Mucosa of gallbladder (tissue), 1 donor: ENCODE data around the gene NUP133. TPM values are rescaled to one million over a fixed set of nuclear protein-coding genes. Genes with fewer than 3 reads are reported as not detected.
"Not testable (repeated sequence)": the region's sequence is repeated elsewhere in the genome, so short reads cannot be mapped to it uniquely, and the experiment has no call there.

Experiments
- DNase-seq: peaks from one replicate; pipeline ENCODE4 v3.0.0-alpha.2; 2020; ENCODE audit warnings: low spot score
- total RNA-seq: library from RNA; stranded (reverse); gene quantifications from one replicate; pipeline ENCODE4 v1.2.1, GENCODE V29; 2021
- donor health status: DM: no; HTN: no; CAD: no.

The NUP133 gene
- total RNA-seq, result 30.3 TPM

DNA sequence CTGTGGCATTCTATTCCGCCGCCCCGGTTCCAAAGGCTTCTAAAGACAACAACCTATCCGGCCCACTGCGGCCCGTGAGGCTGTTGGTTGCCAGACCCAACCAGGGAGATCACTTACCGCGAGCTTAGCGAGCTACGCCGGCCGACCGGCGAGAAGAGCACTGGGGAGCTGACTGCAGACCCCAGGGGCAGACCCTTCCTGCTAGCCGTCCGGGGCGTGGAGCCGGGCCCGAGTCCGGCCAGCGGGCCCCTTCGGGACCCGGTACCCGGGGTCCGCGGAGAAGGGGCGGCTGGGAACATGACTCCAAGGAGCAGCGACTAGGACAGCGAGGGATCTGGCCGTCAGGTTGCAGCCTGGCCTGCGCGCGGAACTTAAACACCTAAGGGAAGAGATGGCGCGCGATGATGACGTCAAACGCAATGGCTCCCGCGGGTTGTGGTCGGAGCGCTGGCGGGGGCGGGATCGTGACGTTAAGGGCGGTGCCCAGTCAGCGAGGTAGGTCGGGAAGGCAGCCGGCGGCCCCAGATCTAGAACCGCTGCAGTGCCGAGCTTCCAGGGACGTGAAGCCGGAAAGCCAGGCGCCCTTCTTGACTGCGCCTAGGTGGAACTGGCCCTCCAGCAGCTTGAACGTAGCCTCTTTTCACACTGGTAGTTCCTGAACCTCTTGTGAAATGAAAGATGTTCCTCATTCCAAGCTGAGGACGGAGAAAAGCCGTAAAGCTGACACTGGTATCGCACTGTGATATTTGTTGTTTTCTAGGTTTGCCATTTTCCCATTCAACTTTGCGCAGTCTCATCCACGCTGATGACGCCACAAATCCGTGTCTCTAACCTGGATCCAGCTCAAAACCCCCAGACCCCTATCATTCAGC is at the start of gene NUP133:
NUP133 (minus strand) TSS at position 391 of the 872 bp plus-strand sequence; CDS start at position 299, 92 bp downstream.
- peak; percentile 99 for DNase-seq

DNA sequence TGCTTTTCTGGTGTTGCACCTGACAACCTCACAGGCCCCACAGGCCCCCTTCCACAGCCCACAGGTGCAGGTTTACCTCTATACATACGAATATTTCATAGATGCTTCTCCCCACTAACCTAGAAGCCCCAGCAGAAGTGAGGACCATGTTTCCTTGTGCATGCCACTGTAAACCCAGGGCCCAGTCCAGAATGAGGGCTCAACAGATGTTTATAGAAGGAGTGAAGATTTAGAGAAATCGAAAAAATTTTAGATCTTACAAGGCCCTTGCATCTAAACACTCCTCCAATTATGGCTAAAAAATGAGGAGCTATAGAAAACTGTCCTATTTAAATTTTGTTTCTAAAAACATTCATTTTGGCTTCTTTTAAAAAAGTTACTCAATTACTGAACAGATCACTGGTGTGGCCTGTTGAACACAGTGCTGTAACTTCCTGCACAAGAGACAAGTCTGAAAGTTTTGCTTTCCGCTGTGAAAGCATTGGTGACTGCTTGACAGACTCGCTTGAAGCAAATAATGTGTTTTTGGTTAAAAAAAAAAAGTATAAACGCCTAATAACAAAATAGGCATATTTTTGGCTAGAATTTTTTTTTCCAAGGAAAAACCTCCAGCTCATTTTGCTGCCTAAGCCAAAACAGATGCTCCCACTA is 49.2 kb upstream of the NUP133 start:
- DNase-seq, result no peak

DNA sequence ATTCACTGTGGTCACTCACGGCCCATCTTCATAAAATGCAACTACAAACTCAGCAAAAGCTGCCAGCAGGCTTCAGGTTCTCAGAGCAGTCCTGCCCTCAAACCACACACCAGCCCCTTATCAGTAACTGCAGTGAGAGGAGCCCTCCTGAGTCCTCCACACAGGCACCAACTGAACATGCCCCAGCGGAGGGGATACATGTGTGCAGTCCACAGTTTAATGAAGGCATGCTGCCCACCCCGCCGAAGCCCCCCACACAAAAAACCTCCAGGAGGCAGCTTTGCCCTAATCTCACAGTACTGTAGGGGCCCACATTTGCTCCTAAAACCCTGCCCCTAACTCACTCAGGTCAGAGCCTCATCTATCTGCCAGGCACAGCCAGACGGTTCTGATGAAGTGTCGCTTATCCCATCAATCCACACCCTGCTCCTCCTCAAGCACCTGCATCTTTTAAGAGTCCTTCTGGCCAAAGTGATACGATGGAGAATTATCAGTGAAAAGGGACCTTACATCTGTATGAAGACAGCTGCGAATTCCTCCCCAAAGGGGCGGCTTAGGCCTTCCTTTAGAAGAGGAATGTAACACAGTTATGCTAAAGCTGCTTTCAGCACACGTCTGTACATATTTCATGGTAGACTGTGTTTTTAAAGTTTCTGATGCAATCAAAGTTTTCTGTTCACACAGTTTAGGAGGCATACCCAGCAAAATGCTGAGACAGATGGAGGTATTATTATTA is 46.9 kb upstream of the NUP133 start:
- DNase-seq, result no peak

DNA sequence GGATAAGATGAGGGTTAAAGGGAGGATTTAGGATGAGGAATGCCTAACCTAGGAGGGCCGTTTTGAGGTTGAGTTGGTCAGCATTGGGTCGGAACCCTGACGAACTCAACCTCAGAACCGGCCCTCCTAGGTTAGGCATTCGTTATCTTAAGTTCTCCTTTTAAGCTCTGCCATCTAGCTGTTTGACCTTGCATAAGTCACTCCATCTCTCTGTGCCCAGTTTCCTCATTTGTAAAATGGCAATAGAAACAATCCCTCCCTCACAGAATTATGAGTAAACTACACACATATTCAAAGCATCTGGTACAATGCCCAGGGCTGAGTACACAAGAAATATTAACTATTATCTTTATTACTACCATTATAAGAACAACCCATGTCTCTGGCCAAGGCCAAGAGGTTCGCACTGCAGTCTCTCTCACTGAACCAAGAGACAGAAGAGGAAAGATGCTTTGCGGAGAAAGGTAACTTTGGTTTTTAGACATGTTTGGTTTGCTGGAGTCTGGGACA is 45.5 kb upstream of the NUP133 start:
- DNase-seq, result no peak

DNA sequence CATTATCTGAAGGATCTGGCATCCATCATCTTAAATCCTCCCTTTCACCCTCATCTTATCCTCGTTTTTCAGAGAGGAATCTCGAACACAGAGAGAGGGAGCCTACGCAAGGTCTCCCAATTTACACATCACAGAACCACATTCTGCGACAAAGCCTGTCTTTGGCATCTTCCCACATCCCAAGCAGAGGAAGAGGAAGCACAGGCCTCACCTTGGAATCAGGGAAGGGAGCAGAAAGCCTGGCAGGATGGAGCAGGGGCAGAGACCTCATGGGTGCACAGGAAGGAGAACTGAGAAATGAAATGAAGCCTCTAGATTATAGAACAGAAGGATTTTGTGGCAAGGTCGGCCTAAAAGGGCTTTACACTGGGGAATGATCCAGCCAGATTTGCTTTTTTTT is 44.6 kb upstream of the NUP133 start:
- no peak for DNase-seq

DNA sequence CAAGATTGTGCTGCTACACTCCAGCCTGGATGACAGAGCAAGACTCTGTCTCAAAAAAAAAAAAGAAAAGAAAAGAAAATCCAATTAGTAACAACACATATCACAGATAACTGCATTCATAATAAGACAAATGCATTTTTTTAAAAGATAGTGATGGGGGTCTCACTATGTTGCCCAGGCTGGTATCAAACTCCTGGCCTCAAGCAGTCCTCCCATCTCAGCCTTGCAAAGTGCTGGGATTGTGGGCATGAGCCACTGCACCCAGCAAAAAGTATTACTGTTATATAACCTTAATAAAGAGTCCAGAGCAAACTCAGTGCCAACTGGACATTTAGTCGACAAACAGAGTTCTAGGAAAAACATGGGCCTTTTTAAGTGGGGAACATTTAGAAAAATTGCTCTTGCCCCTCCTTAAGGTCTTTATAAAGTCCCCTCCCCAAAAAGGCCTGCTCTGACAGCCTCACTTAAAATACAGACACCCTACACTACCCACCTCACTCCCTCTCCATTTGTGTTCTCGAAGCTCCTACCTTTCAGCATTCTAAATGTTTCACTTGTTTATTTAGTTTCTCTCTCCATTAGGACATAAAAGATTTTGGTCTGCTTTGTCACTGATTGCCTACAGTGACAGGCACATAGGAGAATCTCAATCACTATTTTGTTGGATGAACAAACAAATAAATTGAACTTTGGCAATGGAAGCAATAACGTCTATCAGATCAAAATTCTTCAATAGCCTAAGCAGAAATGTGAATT is 42.8 kb upstream of the NUP133 start:
- no peak for DNase-seq

DNA sequence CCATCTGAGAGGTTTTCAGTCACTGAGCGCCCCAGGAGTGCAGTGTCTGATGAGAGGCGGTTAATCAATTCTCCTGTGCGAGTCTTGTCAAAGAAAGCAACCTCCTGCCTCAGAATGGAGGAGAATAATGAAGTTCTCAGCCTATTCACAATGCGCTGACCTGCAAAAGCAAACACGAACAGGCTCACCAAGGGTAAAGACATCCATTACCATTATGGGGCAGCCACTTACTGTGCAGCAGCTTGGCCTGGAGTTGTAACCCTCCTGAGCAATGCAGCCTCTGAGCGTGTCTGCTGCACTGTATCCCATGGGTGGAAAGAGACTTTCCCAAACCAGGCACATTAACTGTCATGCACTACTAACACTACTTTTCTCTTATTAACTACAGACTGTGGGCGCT is 39.4 kb upstream of the NUP133 start:
- no peak for DNase-seq

DNA sequence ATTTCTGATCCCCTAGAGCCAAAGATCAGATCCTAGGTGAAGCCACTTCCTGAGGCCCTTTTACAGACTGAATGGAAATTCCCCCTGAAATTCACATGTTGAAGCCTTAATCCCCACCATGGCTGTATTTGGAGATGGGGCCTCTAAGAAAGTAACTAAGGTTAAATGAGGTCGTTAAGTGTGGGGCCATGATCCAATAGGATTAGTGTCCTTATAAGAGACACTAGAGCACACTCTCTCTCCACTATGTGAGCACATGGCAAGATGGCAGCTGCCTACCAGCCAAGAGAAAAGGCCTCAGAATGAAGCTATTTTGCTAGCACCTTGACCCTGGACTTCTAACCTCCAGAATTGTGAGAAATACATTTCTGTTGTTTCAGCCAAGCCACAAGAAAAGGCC is 36.4 kb upstream of the NUP133 start:
- DNase-seq, result no peak

DNA sequence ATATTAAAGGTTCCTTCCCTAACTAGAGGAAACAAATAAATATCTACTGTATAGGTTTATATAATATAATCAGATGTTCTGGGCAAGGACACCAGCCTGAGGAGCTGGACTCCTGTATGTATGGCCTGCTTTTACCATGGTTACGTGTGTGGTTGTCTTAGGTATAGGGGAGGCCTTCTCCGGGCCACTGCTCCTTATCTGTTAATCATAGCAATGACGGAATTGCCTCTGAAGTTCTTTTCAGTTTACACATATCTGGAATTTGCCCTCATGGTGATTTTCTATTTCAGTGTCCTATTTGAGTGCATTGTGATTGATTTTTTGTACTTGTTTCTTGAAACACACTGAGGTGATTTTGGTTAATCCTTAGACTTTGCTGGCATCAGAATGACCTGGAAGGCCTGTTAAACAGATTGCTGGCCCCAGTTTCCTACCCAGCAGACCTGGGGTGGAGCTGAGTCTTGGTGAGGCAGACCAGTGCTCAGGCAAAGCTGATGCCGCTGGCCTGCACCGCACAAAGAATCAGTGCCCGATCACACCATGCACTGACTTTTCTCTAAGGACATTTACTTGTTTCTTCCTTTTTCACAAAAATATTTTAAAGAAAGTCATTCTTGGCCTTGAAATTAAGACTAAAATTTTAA is 31.8 kb upstream of the NUP133 start:
- no peak for DNase-seq

DNA sequence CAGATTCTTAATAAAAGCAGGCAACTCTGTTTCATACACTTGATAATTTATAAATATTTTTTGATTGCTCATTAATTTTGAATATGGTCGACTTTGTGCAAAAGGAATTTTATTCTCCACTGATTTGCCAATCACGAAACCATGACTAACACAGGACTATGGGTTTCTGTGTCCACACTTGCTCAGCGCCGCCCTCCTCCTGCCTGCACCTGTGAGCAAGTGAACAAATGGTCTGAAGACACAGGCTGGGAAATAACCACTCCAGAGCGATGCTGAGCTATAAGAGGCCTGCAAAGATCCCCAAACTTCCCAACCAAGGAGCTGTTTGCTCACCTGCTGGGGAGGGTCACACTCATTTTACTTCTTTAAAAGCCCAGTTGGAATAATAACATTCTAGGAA is 30.8 kb upstream of the NUP133 start:
- no peak for DNase-seq

DNA sequence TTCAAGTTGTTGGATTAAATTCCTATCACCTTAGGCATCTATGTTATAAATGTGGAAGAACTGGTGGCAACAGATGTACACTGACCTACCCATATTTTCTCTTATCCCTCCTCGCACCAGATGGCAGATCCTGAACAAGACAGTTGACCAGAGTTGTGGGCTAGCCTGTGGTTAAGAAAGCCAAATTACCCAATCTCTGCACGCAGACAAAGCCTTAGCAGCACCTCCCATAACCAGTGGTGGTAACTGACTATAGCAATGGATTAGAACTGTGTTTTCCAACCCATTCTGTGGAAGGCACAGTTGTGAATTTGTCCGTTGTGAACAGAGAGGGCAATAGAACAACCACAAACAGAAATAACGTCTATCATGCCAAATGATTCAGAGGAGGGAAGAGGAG is 29.8 kb upstream of the NUP133 start:
- DNase-seq, result no peak

DNA sequence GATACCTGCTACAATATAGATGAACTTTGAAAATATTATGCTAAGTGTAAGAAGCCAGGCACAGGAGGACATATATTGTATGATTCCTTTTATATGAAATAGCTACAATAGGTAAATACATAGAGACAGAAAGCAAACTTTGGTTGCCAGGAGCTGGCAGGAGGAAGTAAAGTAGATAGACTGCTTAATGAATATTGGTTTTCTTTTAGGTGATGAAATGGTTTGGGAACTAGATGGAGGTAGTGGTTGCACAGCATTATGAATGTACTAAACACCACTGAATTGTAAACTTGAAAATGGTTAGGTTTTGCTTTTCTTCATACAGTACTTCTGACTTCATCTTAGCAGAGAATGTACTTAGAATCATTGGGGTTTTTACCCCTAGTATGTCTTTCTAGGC is 28.8 kb upstream of the NUP133 start:
- no peak for DNase-seq

DNA sequence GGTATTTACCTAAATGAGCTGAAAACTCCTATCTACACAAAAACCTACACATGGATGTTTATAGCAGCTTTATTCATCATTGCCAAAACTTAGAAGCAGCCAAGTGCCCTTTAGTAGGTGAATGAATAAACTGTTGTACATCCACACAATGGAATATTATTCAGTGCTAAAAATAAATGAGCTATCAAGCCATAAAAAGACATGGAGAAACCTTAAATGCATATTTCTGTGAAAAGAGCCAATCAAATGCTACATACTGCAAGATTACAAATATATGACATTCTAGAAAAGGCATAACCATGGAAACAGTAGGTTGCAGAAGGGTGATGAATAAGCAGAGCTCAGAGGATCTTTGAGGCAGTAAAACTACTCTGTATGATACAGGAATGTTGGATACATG is 27.1 kb upstream of the NUP133 start:
- DNase-seq, result no peak

DNA sequence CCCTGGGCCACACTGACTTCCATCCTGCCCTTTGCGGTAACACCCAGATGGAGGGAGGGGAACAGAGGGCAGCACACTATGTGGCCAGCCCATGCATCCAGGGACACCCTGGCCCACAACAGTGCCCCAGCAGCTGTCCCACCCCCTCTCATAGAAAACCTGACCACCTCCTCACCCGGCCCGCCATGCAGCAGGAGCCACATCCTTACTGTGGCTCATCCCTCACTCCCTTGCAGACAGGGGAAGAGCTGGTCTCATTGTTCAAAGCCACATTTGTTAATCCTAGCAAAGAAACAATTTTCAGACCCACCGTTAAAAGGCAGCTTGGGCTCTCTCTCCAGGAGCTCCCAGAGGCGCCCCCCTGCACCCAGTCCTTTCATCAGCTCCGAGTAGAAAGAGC is 23.2 kb upstream of the NUP133 start:
- DNase-seq, result no peak

DNA sequence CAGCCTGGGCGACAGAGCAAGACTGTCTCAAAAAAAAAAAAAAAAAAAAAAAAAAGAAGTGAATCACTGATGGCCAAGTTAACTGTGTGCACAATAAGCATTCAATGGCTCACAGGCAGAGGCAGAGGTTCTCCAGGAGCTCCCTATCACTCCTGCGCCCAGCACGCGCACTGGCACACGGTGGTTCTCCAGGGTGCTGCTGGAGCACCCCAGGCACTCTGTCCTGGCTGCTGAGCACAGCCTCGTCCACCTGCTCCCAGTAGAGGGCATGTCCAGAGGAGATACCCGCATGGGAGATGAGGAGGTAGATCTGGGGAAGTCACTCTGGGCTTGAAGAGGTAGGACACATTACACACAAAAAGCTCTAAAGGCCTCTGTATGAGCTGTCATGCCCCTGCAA is 21.5 kb upstream of the NUP133 start:
- DNase-seq, result no peak

DNA sequence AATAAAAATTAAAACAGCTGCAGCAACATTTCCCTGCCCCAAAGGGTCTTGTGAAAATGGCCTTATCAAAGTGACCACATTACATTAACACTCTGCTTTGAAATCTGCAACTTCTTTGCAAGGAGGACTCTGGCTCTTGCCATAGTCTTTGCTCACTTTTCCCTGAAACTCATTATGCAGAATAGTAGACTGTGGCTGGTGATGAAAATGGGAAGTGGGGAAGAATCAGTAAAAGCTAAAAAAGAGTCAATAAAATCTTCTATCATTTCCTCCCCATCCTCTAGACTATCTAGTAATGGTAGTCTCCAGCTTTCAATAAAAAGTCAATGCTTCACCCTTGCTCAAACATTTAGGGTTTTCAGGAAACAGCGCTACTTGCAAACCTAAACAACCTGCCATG is 18.6 kb upstream of the NUP133 start:
- no peak for DNase-seq

DNA sequence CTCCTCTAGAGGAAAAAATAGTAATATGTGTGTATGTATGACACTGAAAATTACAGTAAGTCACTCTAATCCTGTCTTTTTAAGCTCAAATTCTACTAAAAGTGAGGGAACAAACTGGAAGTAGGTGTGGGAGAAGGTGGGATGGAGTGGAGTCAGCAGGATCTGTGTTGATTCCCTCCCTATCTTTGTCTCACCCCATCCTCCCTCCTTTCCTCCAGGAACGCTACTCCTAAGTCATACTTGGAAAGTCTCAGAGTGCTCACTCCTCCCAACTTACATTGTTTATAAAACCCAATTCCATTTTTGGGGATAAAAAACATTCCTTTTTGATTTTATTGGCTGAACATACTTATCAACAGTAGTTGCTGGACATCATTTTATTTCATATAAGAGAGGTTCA is 14.9 kb upstream of the NUP133 start:
- no peak for DNase-seq

DNA sequence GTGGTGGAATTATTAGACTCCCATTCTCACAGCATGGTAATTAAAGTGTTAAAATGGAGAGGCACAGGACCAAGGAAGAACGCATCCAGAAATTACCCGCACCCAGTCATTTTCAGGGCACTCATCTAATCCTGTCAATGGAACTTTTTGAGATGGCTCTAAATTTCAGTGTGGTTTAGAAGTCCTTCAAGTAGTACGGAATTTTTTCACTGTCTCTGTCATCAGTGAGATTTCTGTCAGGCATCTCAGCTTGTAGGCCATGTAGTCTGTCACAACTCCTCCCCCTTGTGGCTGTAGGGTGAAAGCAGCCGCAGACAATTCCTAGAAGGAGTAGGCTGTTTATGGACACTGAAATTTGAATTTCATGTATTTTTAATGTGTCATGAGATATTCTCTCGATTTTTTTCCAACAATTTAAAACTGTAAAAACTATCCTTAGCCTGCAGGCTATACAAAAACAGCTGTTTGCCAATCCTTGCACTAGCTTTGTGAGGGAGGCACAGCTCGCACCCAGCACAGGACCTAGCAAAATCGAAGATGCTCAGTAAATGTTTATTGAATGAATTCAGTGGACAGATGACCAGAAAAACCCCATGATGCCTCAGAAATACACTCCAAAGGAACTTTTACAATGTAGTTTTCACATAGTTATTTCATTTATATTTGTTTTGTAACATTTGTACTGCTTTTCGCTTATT is 6.6 kb upstream of the NUP133 start:
- DNase-seq, result peak; percentile 70

DNA sequence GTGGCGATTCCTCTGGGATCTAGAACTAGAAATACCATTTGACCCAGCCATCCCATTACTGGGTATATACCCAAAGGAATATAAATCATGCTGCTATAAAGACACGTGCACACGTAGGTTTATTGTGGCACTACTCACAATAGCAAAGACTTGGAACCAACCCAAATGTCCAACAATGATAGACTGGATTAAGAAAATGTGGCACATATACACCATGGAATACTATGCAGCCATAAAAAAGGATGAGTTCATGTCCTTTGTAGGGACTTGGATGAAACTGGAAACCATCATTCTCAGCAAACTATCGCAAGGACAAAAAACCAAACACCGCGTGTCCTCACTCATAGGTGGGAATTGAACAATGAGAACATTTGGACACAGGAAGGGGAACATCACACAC is 3.5 kb upstream of the NUP133 start:
- DNase-seq, result not testable (repeated sequence)

DNA sequence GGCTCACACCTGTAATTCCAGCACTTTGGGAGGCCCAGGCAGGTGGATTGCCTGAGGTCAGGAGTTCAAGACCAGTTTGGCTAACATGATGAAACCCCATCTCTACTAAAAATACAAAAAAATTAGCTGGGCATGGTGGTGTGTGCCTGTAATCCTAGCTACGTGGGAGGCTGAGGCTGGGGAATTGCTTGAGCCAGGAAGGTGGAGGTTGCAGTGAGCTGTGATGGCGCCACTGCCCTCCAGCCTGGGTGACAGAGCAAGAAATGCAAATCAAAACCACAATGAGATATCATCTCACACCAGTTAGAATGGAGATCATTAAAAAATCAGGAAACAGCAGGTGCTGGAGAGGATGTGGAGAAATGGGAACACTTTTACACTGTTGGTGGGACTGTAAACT is 3.1 kb upstream of the NUP133 start:
- DNase-seq, result not testable (repeated sequence)

DNA sequence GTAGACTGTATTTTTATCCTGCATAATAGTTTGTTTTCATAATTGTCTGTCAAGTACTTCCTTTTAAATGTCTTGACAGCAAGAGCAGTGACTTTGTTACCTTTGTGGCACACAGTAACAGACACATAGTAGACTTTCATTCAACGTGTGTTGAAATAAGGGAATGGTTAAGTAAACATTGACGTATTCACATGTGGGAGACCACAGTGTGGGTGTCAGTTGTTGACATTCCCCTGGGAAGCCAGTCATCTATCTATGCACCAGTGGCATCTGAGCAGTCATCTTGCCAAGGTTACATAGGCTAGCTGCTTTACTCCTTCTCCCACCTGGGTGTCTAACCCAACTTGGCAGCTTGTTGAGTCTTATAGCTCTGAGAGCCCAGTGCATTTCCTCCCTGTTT is 1.4 kb upstream of the NUP133 start:
- DNase-seq, result no peak
